GM18520 (cell line): ENCODE data around the gene PAXIP1.

Source experiments
- ATAC-seq: cut with Tn5 transposase; IDR thresholded peaks from one replicate; pipeline ENCODE4 v1.9.1; 2021; ENCODE audit not compliant: unreplicated experiment

PAXIP1 gene

GRCh38 chr7:154912871-154913637 is 89.9 kb downstream of the PAXIP1 start:
- ATAC-seq, result no peak

- ATAC-seq, result no peak
Measured at GRCh38 chr7:154911862-154912455, 91.0 kb downstream of the PAXIP1 start.

GRCh38 chr7:154911411-154911810 is 91.5 kb downstream of the PAXIP1 start:
- no peak for ATAC-seq

- ATAC-seq, result no peak
Measured at GRCh38 chr7:154910977-154911376, 91.9 kb downstream of the PAXIP1 start.

- ATAC-seq, result no peak
Measured at GRCh38 chr7:154910125-154910524, 92.8 kb downstream of the PAXIP1 start.

GRCh38 chr7:154909241-154910105 is 93.5 kb downstream of the PAXIP1 start:
- ATAC-seq, result no peak

DNA sequence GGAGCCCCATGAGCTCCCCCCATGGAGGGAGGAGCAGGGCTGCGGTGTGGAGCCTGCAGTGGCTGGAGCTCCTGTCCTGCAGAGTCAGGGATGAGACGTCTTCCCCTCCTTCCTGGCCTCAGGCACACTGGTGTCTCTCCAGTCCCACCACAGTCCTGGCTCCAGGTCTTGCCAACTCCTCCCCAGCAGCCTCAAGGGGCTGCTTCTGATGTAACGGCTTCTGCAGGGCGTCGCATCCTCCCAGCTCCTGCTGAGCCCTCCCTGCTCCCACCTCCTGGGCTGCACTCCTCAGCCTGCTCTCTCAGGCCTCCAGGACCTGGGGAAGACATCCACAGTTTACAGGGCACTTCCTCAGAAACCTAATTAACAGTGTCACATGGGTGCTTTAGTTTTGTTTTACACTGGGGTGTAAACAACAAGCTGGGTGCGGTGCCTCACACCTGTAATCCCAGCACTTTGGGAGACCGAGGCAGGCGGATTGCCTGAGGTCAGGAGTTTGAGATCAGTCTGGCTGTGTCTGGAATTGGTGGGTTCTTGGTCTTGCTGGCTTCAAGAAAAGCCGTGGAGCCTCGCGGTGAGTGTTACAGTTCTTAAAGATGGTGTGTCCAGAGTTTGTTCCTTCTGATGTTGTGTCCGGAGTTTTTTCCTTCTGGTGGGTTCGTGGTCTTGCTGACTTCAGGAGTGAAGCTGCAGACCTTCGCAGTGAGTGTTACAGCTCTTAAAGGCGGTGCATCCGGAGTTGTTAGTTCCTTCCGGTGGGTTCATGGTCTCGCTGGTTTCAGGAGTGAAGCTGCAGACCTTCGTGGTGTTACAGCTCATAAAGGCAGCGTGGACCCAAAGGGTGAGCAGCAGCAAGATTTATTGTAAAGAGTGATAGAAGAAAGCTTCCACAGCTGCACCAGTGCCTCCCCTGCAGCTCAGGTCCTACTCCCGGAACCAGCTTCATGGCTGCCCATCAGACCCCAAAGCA is 95.0 kb downstream of the PAXIP1 start:
- ATAC-seq, result no peak

DNA sequence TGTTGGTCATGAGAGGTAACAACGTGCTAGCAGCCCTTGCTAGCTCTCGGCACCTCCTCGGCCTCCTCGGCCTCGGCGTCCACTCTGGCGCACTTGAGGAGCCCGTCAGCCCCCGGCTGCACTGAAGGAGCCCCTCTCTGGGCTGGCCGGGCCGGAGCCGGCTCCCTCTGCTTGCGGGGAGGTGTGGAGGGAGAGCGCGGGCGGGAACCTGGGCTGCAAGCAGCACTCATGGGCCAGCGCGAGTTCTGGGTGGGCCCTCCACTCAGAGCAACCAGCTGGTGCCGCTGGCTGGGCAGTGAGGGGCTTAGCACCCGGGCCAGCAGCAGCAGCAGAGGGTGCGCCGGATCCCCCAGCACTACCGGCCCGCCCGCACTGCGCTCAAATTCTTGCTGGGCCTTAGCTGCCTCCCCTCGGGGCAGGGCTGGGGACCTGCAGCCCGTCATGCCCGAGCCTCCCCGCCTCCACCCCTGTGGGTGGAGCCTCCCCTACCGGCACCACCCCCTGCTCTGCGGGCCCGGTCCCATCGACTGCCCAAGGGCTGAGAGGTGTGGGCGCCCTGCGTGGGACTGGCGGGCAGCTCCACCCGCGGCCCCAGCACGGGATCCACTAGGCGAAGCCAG is 96.1 kb downstream of the PAXIP1 start:
- no peak for ATAC-seq

- ATAC-seq, result no peak
Measured at GRCh38 chr7:154906201-154906600, 96.7 kb downstream of the PAXIP1 start.

DNA sequence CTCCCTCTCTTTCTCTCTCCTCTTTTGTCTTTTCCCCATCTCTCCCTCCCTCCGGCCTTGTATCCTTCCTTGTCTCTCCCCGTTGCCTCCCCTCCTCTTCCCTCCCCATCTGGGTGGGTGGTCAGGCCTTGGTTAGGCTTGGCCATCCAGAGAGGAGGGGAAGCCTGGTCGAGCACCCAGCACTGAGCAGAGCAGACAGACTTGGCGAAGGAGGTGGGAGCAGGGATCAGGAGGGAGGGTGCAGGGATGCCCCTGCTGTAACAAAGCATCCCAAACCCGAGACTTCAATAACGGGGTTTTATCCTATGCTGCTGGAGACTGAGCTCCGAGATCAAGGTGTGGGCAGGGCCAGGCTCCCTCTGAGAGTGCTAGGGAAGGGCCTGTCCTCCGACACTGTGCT is 97.3 kb downstream of the PAXIP1 start:
- no peak for ATAC-seq

- no peak for ATAC-seq
Measured at GRCh38 chr7:154905146-154905545, 97.8 kb downstream of the PAXIP1 start.

- ATAC-seq, result no peak
Measured at GRCh38 chr7:154903083-154903731, 99.7 kb downstream of the PAXIP1 start.

DNA sequence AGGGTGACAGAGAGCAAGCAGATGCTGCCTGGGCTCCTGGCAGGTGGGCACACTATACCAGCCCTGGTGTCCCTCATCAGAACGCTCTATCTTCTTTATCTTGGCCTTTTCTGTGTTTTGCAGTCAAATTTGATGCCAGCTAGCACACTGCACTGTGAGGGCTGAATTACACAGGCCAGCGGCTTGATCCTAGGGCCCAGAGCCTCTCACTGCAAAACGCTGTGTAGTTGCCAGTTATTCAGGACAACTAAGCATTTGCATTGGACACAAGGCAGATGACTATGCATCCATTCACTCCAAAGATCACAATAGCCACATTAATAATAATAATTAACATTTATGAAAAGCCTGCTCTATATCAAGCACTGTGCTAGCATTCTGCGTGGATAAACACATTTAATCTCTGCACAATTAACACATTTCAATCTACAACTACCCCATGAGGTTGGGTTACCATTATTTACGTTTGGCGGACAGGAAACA is 100.3 kb downstream of the PAXIP1 start:
- no peak for ATAC-seq

- ATAC-seq, result no peak
Measured at GRCh38 chr7:154899862-154900261, 103.1 kb downstream of the PAXIP1 start.

DNA sequence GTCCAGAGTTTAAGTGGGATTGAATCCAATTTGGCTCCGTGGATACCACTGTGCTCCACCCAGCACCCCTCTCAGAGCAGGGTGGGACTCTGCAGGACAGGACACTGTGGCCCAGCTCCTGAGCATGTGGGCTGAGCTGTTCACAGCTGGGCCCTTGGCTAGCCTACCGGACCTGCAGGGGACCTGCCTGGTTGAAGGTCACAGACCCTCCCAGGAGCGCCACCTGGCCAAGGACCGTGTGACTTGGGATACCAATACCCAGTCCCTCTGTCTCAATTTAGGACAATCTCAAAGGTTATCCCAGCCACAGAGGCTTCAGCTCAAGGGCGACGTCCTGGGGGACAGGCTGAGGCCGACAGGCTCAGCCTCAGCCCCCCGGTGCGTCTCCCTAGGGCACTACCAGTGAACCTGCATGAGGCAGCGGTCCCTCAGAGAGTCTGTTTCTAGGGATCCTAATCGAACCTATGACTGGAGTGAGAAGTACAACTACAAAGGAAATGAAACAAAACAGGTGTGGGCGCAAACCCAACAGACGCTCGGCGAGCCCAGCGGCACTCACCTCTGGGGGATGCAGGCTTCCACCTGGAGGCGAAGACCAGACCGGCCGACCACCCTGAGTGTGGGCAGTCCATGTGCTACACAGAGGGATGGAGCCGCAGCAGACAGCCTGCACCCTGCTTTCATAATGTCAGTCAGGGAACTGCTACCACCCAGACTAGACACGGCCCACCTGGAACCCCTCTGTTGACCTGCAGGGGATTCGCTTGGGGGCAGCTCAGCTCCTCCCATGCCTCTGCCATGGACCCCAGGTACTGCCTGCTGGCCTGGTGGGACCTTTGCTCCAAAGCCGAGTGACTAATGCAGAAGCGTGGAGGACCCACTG is 103.7 kb downstream of the PAXIP1 start:
- ATAC-seq, result no peak

GRCh38 chr7:154896076-154896475 is 106.8 kb downstream of the PAXIP1 start:
- ATAC-seq, result no peak
